ENCODE measurements around the gene RFX4. TPM values are rescaled to one million over a fixed set of nuclear protein-coding genes. Genes with fewer than 3 reads are reported as not detected.
A peak's percentile ranks its signal among the peaks of the same experiment; 100 is the strongest.

RFX4 gene
- not detected for total RNA-seq

DNA sequence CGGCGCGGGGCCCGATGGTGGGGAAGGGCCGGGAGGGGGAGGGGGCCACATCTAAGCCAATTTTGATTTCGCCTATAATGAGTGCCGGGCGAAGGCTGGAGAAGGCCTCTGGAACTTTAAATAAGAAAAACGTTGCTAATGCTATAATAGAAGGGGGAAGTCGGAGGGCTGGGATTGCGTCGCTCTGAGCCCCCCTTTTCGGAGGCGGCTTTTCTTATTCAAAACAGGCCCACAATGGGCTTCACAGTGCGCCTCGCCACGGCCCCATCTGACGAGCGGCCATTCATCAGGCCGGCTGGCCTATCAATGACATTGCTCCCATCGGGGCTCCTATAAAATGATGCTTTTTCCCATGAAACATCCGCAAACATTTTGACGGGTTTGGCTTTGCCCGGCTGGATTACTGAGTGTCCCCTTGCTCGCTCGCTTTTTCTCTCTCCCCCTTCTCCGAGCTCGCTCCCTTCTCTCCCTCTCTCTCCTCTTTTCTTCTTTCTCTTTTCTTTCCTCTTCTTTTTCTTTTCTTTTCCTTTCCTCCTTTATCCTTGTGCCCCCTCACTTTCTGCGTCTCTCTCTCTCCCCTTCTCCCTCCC, at the start of gene RFX4:
Gene RFX4 (plus strand): TSS at position 364 of the 590 bp plus-strand sequence. CDS start 317 bp downstream, outside the sequence.
- Mint-ChIP-seq H3K27me3 (peaks cover 78% of the 10 kb centered on the region), H3K27ac (no peak within 1 kb of the TSS), H3K4me1 (ENCODE audit: low read depth) (peaks cover 29% of the 10 kb centered on the region), H3K36me3 (ENCODE audit: low read depth) (no peaks in the 10 kb centered on the region), H3K4me3 (peak within 1 kb of the TSS; percentile 57), H3K9me3 (no peaks in the 10 kb centered on the region)
- ChIA-PET POLR2A (no interaction called here), CTCF (no interaction called here)
- no peak for ATAC-seq
- TF ChIP-seq CTCF (IDR thresholded peaks at IDR 0.05): no peak
- peak; percentile 7 for DNase-seq
- intact Hi-C loops (cut with micrococcal nuclease): no loop called here

- TF ChIP-seq CTCF (IDR thresholded peaks at IDR 0.05): no peak
- CTCF ChIA-PET: no interaction called here
- Mint-ChIP-seq H3K4me1 (ENCODE audit: low read depth) (no peaks in the 10 kb centered on the region), H3K27me3 (peaks cover 2% of the 10 kb centered on the region), H3K4me3 (no peak overlapping the region), H3K36me3 (ENCODE audit: low read depth) (no peaks in the 10 kb centered on the region), H3K27ac (no peak overlapping the region), H3K9me3 (peaks cover 1% of the 10 kb centered on the region)
- intact Hi-C loops (cut with micrococcal nuclease): no loop called here
- DNase-seq: no peak
- ATAC-seq: no peak
- POLR2A ChIA-PET: no interaction called here
Observed at GRCh38 chr12:106541201-106541600, 41.6 kb upstream of the RFX4 start.

DNA sequence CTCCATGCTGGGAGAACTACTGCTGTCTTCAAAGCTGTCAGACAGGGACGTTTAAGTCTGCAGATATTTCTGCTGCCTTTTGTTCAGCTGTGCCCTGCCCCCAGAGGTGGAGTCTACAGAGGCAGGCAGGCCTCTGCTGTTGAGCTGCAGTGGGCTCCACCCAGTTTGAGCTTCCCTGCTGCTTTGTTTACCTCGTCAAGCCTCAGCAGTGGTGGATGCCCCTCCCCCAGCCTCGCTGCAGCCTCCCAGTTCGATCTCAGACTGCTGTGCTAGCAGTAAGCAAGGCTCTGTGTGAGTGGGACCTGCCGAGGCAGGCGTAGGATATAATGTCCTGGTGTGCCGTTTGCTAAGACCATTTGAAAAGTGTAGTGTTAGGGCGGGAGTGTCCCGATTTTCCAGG, 31.4 kb upstream of the RFX4 start:
- Mint-ChIP-seq H3K27me3 (peaks cover 28% of the 10 kb centered on the region), H3K27ac (no peak overlapping the region), H3K4me1 (ENCODE audit: low read depth) (no peaks in the 10 kb centered on the region), H3K36me3 (ENCODE audit: low read depth) (peaks cover 5% of the 10 kb centered on the region), H3K4me3 (no peak overlapping the region), H3K9me3 (peaks cover 17% of the 10 kb centered on the region)
- POLR2A ChIA-PET: no interaction called here
- no peak for DNase-seq
- no peak for ATAC-seq
- intact Hi-C loops (cut with micrococcal nuclease): no loop called here
- CTCF ChIA-PET: no interaction called here
- no peak for TF ChIP-seq CTCF (IDR thresholded peaks at IDR 0.05)

DNA sequence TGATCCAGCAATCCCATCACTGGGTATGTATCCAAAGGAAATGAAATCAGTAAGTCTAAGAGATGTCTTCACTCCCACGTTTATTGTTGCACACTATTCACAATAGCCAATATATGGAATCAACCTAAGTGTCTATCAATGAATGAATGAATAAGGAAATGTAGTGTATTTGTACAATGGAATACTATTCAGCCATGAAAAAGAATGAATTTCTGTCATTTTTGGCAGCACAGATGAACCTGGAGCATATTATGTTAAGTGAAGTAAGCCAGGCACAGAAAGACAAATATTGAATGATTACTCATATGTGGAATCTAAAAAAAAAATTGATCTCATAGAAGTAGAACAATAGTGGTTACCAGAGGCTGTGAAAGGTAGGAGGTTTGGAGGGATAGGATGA, 30.6 kb upstream of the RFX4 start:
- TF ChIP-seq CTCF (IDR thresholded peaks at IDR 0.05): no peak
- ATAC-seq: no peak
- CTCF ChIA-PET: no interaction called here

GRCh38 chr12:106564678-106565329, 18.0 kb upstream of the RFX4 start:
- POLR2A ChIA-PET: no interaction called here
- no peak for ATAC-seq
- Mint-ChIP-seq H3K27me3 (peaks cover 26% of the 10 kb centered on the region), H3K4me1 (ENCODE audit: low read depth) (no peaks in the 10 kb centered on the region), H3K36me3 (ENCODE audit: low read depth) (no peaks in the 10 kb centered on the region), H3K9me3 (peaks cover 3% of the 10 kb centered on the region), H3K4me3 (no peak overlapping the region), H3K27ac (no peak overlapping the region)
- DNase-seq: no peak
- CTCF ChIA-PET: no interaction called here
- intact Hi-C loops (cut with micrococcal nuclease): no loop called here
- TF ChIP-seq CTCF (IDR thresholded peaks at IDR 0.05): no peak

More for the DNA sequence above, 30.6 kb upstream of the RFX4 start:
- DNase-seq: no peak
- Mint-ChIP-seq H3K4me3 (no peak overlapping the region), H3K27me3 (peaks cover 31% of the 10 kb centered on the region), H3K4me1 (ENCODE audit: low read depth) (no peaks in the 10 kb centered on the region), H3K27ac (no peak overlapping the region), H3K9me3 (peaks cover 17% of the 10 kb centered on the region), H3K36me3 (ENCODE audit: low read depth) (peaks cover 5% of the 10 kb centered on the region)
- intact Hi-C loops (cut with micrococcal nuclease): no loop called here
- POLR2A ChIA-PET: no interaction called here
